Mammary epithelial cell (primary cell): ENCODE measurements around the gene RAB14.

Experiments
- EZH2 ChIP-seq: IDR thresholded peaks from 2 replicates; pipeline ENCODE4 v1.6.1; 2012; ENCODE audit warnings: low read length, inconsistent platforms, borderline replicate concordance
- TF ChIP-seq, protein P1 (sequence below), 2 donors: IDR thresholded peaks in 1 of 2; conservative IDR thresholded peaks in 1 of 2; 2 replicates each; pipeline ENCODE4 v1.5.1; 2011 to 2012; ENCODE audit warnings: inconsistent platforms in 2 of 2, low read length in 2 of 2, mild to moderate bottlenecking in 2 of 2, control low read depth in 1 of 2, low read depth in 1 of 2; ENCODE audit not compliant: insufficient read depth in 1 of 2; ENCODE audit errors: extremely low read depth in 1 of 2

DNA sequence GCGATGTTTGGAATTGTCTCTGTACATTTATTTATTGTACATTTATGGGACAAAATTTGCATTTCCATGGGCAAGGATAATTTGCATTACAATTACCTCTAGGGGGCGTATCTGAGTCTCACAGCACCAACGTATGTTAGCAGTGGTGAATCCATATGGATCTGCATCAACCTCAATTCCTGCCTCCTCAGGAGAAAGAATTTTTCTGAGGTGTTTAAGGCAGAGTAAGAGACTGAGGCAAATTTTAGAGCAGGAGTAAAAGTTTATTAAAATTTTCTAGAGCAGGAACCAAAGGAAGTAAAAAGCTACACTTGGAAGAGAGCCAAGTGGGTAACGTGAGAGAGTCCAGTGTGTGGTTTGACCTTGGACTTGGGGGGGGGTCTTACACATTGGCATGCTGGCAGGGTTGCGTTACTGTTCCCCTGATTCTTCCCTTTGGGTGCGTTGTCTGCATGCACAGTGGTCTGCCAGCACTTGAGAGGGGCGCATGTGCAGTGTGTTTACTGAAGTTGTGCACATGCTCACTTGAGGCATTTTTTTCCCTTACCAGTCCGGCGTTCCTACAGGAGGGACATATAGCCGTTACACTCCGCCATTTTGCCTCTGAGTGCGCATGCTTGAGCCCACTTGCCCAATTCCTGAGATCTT is 21.0 kb upstream of the RAB14 start:
- TF ChIP-seq, protein P1, sequence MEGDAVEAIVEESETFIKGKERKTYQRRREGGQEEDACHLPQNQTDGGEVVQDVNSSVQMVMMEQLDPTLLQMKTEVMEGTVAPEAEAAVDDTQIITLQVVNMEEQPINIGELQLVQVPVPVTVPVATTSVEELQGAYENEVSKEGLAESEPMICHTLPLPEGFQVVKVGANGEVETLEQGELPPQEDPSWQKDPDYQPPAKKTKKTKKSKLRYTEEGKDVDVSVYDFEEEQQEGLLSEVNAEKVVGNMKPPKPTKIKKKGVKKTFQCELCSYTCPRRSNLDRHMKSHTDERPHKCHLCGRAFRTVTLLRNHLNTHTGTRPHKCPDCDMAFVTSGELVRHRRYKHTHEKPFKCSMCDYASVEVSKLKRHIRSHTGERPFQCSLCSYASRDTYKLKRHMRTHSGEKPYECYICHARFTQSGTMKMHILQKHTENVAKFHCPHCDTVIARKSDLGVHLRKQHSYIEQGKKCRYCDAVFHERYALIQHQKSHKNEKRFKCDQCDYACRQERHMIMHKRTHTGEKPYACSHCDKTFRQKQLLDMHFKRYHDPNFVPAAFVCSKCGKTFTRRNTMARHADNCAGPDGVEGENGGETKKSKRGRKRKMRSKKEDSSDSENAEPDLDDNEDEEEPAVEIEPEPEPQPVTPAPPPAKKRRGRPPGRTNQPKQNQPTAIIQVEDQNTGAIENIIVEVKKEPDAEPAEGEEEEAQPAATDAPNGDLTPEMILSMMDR (conservative IDR thresholded peaks at IDR 0.05 in 1 of 2, IDR thresholded peaks at IDR 0.05 in 1 of 2; ENCODE audit: extremely low read depth in 1 of 2, insufficient read depth in 1 of 2, low read depth in 1 of 2, low read length in 2 of 2): peak; percentile 82 to 83
- no peak for TF ChIP-seq EZH2
